ENCODE results near the gene ENDOD1. TPM values are rescaled to one million over a fixed set of nuclear protein-coding genes. Genes with fewer than 3 reads are reported as not detected.
A peak's percentile ranks its signal among the peaks of the same experiment; 100 is the strongest.

The ENDOD1 gene
- total RNA-seq, 1 donor from 2014 or later: 1.9 TPM

GRCh38 chr11:95066716-95067038 is 23.0 kb upstream of the ENDOD1 start, which contains the start of gene SRSF8:
TSS of gene SRSF8 (plus strand) at chr11:95066919. CDS start at chr11:95067227, 308 bp downstream.
- Mint-ChIP-seq H3K27ac (peak within 1 kb of the TSS; percentile 97), H3K4me1 (peaks cover 18% of the 10 kb centered on the region), H3K36me3 (peaks cover 10% of the 10 kb centered on the region), H3K9me3 (no peaks in the 10 kb centered on the region), H3K4me3 (peak within 1 kb of the TSS; percentile 98), H3K27me3 (ENCODE audit: insufficient read depth, low read depth) (no peaks in the 10 kb centered on the region)
- Histone ChIP-seq H3K9me3 (ENCODE audit: low read depth) (no peaks in the 10 kb centered on the region), H3K4me1 (peaks cover 18% of the 10 kb centered on the region), H4K20me1 (ENCODE audit: low read depth) (no peaks in the 10 kb centered on the region), H3F3A (ENCODE audit: low read depth) (peaks cover 23% of the 10 kb centered on the region), H3K4me2 (peak within 1 kb of the TSS; percentile 81), H3K79me2 (ENCODE audit: low read depth) (peaks cover 12% of the 10 kb centered on the region), H3K36me3 (peaks cover 6% of the 10 kb centered on the region), H3K4me3 (peak within 1 kb of the TSS; percentile 61), H3K27ac (no peak within 1 kb of the TSS), H3K9ac (peak within 1 kb of the TSS; percentile 1), H2AFZ (replicated peaks) (peak within 1 kb of the TSS; percentile 95), H3K27me3 (peaks cover 9% of the 10 kb centered on the region)
- DNase-seq (ENCODE audit: low spot score): no peak
- TF ChIP-seq EZH2 (IDR thresholded peaks at IDR 0.05): no peak
- TF ChIP-seq EZH2phosphoT487 (IDR thresholded peaks at IDR 0.05): no peak
- TF ChIP-seq CTCF (IDR thresholded peaks at IDR 0.05): no peak

GRCh38 chr11:95067039-95067840 is 22.4 kb upstream of the ENDOD1 start:
- Mint-ChIP-seq H3K36me3 (peaks cover 10% of the 10 kb centered on the region), H3K27me3 (ENCODE audit: insufficient read depth, low read depth) (no peaks in the 10 kb centered on the region), H3K9me3 (no peaks in the 10 kb centered on the region), H3K27ac (peak overlapping the region; percentile 97), H3K4me3 (peak overlapping the region; percentile 98), H3K4me1 (peaks cover 18% of the 10 kb centered on the region)
- no peaks in the 10 kb centered on the region for H4K20me1 ChIP-seq (ENCODE audit: low read depth)
- H3K4me3 ChIP-seq: peak overlapping the region; percentile 61
- peak overlapping the region; percentile 95 for H2AFZ ChIP-seq (replicated peaks)
- H3K36me3 ChIP-seq: peaks cover 9% of the 10 kb centered on the region
- peak; percentile 85 for DNase-seq (ENCODE audit: low spot score)
- TF ChIP-seq EZH2 (IDR thresholded peaks at IDR 0.05) (peak; percentile 18), EZH2phosphoT487 (IDR thresholded peaks at IDR 0.05) (peak; percentile 17), CTCF (IDR thresholded peaks at IDR 0.05) (peak; percentile 52)
- peaks cover 3% of the 10 kb centered on the region for H3K27me3 ChIP-seq
- H3K4me2 ChIP-seq: peak overlapping the region; percentile 81
- H3F3A ChIP-seq (ENCODE audit: low read depth): peaks cover 23% of the 10 kb centered on the region
- H3K9me3 ChIP-seq (ENCODE audit: low read depth): no peaks in the 10 kb centered on the region
- no peak overlapping the region for H3K27ac ChIP-seq
- H3K4me1 ChIP-seq: peaks cover 18% of the 10 kb centered on the region
- H3K9ac ChIP-seq: peak overlapping the region; percentile 1
- peaks cover 12% of the 10 kb centered on the region for H3K79me2 ChIP-seq (ENCODE audit: low read depth)

- Mint-ChIP-seq H3K27me3 (ENCODE audit: insufficient read depth, low read depth) (no peaks in the 10 kb centered on the region), H3K27ac (peak overlapping the region; percentile 97), H3K4me3 (peak overlapping the region; percentile 98), H3K9me3 (no peaks in the 10 kb centered on the region), H3K4me1 (peaks cover 18% of the 10 kb centered on the region), H3K36me3 (peaks cover 10% of the 10 kb centered on the region)
- no peak for DNase-seq (ENCODE audit: low spot score)
- Histone ChIP-seq H3K4me1 (peaks cover 18% of the 10 kb centered on the region), H3K36me3 (peaks cover 9% of the 10 kb centered on the region), H3K27ac (no peak overlapping the region), H2AFZ (replicated peaks) (peak overlapping the region; percentile 95), H3K4me3 (peak overlapping the region; percentile 61), H3K9ac (peak overlapping the region; percentile 1), H3F3A (ENCODE audit: low read depth) (peaks cover 23% of the 10 kb centered on the region), H3K27me3 (no peaks in the 10 kb centered on the region), H3K9me3 (ENCODE audit: low read depth) (no peaks in the 10 kb centered on the region), H4K20me1 (ENCODE audit: low read depth) (no peaks in the 10 kb centered on the region), H3K4me2 (peak overlapping the region; percentile 81), H3K79me2 (ENCODE audit: low read depth) (peaks cover 12% of the 10 kb centered on the region)
- TF ChIP-seq EZH2 (IDR thresholded peaks at IDR 0.05) (no peak), EZH2phosphoT487 (IDR thresholded peaks at IDR 0.05) (no peak), CTCF (IDR thresholded peaks at IDR 0.05) (no peak)
Observed at GRCh38 chr11:95067841-95068219, 21.8 kb upstream of the ENDOD1 start.
